ENCODE data around the gene PACC1.

DNA sequence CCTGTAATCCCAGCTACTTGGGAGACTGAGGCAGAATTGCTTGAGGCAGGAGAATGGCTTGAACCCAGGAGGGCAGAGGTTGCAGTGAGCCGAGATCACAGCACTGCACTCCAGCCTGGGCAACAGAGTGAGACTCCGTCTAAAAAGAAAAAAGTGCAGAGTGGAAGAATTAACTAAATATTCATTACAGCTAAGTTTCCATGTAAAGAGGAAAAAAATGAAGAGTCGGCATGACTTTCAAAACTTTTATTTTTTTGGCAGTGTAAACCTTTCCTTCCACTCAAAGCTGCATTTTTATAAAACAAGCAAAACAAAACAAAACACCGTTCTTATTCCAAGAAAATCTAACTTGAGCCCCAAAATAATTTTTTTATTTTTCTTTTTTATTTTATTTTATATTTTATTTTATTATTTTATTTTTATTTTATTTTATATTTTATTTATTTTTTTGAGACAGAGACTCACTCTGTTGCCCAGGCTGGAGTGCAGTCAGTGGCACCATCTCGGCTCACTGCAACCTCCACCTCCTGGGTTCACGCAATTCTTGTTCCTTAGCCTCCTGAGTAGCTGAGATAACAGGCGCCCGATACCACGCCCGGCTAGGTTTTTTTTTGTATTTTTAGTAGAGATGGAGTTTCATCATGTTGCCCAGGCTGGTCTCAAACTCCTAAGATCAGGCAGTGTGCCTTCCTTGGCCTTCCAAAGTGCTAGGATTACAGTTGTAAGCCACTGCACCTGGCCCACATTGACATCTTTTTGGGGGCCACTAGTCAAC, 62.9 kb downstream of the PACC1 start:
- TF ChIP-seq, protein P1, sequence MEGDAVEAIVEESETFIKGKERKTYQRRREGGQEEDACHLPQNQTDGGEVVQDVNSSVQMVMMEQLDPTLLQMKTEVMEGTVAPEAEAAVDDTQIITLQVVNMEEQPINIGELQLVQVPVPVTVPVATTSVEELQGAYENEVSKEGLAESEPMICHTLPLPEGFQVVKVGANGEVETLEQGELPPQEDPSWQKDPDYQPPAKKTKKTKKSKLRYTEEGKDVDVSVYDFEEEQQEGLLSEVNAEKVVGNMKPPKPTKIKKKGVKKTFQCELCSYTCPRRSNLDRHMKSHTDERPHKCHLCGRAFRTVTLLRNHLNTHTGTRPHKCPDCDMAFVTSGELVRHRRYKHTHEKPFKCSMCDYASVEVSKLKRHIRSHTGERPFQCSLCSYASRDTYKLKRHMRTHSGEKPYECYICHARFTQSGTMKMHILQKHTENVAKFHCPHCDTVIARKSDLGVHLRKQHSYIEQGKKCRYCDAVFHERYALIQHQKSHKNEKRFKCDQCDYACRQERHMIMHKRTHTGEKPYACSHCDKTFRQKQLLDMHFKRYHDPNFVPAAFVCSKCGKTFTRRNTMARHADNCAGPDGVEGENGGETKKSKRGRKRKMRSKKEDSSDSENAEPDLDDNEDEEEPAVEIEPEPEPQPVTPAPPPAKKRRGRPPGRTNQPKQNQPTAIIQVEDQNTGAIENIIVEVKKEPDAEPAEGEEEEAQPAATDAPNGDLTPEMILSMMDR (IDR thresholded peaks at IDR 0.05; ENCODE audit: low read depth, low read length, poor library complexity, severe bottlenecking): no peak
- no peak for TF ChIP-seq EZH2phosphoT487 (IDR thresholded peaks at IDR 0.05; ENCODE audit: borderline replicate concordance, low read length)
